GM19452 (cell line): ENCODE data around the gene FAAH.

Experiments
- ATAC-seq: cut with Tn5 transposase; IDR thresholded peaks from one replicate; pipeline ENCODE4 v1.9.1; 2021; ENCODE audit not compliant: unreplicated experiment

FAAH gene

GRCh38 chr1:46448109-46448911 lies 54.2 kb downstream of the FAAH start:
- no peak for ATAC-seq

DNA sequence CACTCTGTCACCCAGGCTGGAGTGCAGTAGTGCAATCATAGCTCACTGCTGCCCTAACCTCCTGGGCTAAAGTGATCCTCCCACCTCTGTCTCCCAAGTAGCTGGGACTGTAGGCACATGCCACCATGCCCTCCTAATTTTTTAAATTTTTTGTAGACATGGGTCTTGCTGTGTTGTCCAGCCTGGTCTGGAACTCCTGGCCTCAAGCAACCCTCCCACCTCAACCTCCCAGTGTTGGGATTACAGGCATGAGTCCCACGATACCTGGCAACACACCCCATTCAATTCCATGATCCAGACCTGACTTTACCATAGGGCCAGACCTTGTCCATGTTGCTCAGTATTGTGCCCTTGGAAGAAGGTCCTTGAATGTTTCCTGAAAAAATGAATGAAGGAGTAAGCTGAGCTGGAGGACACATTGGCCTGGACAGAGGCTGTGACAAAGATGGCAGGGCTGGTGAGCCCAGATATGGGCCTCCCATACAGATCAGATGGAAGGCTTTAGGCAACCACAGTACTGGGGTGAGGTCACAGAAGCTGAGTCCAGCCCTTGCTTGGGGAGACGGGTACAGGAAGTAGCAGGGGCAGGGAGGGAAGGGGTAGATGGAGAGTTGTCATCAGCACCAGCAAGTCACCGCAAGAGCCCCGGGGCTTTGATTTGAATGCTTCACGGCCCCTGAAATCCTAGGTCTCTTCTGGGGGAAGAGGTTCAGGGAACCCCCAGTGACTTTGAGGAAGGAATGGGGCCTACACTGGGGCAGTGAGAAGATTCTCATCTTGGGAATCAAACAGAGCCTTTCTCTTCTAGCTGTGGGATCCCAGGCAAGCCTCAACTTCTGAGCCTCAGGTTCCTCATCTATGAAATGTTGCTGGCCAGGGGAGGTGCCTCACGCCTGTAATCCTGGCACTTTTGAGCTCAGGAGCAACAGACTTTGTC lies 55.4 kb downstream of the FAAH start:
- ATAC-seq: no peak

DNA sequence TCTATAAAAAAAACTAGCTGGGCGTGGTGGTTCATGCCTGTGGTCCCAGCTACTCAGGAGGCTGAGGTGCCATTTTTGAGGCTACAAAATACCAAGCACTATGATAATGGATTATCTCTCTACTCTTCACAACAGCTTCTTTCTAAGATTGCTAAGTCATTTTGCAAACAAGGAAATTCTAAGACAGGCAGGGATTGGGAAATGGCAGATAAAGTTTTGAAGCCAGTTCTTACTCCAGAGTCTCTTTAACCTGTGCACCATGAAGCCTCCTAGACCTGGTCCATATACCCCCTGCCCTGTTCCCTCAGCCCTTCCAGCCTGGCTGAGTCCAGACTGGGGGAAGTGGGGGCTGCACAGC lies 56.0 kb downstream of the FAAH start:
- no peak for ATAC-seq

GRCh38 chr1:46451948-46452930 lies 58.1 kb downstream of the FAAH start:
- no peak for ATAC-seq

GRCh38 chr1:46452931-46453325 lies 58.8 kb downstream of the FAAH start:
- ATAC-seq: no peak

DNA sequence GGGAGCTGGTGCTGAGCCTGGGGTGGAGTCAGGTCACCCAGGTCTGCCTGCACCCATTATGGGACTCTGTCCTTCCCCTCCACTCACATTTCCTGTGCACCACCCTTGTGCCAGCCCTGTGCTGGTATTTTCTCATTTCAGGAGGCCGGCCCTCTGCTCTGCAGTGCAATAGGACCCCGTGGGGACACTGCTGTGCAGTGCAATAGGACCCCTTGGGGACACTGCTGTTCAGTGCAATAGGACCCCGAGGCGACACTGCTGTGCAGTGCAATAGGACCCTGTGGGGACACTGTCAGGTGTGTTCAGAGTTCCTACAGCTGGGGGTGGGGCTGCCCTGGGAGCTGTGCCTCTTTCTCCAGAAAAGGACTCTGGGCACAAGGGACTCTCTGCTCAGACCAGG lies 59.3 kb downstream of the FAAH start:
- ATAC-seq: no peak

DNA sequence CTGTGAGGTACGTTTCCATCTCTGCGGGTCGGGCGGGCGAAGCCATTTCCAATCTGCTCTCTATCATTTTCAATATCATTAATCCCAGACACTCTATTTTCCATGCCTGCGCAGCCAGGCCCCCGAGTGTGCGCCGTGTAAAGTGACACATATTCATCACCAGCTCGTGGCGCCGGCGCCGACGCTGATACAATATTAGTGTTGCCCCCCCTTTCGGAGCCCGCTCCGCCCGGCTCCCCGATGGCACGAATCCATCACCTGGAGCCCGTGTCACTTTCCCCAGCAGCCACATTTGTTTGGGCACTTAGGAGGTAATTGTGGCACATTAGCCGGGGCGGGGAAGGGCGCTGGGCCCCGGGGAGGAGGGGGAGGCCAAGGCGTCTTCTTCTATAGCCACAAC lies 61.8 kb downstream of the FAAH start:
- ATAC-seq: no peak

GRCh38 chr1:46456411-46456963 lies 62.4 kb downstream of the FAAH start:
- ATAC-seq: no peak

DNA sequence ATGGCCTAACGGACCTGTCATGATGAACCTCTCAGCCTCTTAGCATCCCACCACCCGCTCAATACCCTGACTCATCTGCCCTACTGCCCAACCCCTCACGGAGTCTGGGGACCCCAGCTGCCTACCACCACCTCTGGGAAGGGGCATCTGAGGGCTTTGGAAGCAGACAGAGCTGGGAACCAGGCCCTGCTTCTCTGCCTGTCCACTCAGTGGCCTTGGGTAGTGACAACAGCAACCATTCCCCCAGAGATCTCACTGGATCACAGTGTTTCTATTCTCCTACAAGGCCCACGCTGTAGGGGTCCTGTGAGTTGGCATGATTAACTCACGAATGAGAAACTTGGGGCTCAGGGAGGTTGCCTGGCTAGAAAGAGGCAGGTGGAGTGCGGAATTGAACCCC lies 63.1 kb downstream of the FAAH start:
- no peak for ATAC-seq

DNA sequence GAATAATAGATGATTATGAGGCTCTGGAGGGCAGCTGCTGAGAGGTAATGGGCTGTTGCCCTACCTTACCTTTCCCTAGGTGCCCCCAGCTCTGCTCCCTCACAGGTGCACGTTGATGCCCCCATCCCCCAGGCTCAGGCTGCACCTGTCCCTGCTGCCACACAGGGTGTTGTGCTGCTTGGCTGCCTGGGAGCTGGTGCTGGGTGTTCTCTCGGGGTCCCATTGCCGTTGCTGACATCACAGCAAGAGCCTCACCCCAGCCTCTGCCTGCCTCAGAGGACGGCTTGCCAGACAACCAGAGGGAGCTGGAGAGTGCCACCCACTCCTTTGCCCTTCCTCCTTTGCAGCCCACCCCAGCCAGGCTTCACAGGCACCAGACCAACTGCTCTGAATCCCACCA lies 64.1 kb downstream of the FAAH start:
- no peak for ATAC-seq

GRCh38 chr1:46458846-46459245 lies 64.7 kb downstream of the FAAH start:
- no peak for ATAC-seq

DNA sequence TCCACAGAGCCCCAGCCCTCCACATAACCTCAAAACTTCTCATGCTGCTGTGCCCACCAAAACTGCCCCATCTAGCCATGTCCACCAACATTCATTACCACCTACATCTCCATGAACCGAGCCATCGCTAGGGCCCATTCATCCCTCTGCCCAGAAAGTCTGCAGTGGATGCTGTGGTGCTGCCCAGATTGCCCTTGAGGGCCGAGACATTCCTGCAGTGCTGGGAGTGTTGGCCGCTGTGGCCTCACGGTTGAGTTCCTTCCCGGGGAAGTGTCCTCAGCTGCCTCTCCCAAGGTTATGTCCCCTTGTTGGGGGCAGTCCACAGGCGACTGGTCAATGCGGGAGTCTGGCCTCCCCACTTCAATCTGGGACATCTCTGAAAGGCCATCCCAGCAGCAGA lies 65.2 kb downstream of the FAAH start:
- no peak for ATAC-seq

- ATAC-seq: no peak
Observed at GRCh38 chr1:46461017-46461808, 67.1 kb downstream of the FAAH start.

DNA sequence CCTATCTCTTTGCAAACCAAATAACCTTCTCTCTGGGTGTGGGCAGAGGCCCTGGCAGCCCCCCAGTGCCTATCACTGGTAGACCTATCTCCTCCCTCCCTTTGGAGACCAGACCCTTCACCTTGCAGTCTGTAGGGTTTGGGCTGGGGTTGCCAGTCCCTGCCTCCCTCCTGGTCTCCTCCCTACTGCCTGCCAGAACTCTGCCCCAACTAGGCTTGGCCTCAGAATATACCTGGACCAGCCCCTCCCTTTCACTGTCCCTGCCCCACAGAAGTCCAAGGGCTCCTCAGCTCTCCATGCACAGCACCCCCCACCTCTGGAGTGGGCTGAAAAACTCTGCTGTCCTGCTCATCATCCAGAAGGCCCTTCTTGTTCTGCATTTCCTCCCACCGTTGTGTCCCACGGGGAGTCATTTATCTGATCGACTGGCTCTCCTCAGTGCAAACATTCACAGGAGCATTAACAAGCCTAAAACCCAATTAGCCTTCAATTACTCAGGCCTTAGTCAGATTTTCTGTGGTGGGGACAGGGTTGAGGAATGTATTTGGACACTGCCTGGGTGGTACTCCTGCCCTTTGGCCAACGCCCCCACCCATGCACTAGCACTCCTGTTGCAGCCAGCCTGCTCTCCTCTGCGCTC lies 67.8 kb downstream of the FAAH start:
- no peak for ATAC-seq
